Right hindlimb (tissue), 1 donor: ENCODE measurements around the gene MYO1G.
"Not testable (repeated sequence)": the region's sequence is repeated elsewhere in the genome, so short reads cannot be mapped to it uniquely, and the experiment has no call there.

ENCODE experiments used
- DNase-seq: peaks from one replicate; pipeline ENCODE4 v3.0.0-alpha.2; 2018

MYO1G gene

DNA sequence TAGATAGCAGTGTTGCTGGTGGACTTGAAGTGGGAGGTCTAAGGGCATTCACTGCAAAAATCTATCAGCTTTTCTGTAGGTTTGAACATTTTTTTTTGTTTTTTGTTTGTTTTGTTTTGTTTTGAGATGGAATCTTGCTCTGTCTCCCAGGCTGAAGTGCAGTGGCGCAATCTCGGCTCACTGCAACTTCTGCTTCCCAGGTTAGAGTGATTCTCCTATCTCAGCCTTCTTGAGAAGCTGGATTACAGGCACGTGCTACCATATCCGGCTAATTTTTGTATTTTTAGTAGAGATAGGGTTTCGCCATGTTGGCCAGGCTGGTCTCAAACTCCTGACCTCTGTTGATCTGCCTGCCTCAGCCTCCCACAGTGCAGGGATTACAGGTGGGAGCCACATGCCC, 44.3 kb downstream of the MYO1G start:
- not testable (repeated sequence) for DNase-seq

DNA sequence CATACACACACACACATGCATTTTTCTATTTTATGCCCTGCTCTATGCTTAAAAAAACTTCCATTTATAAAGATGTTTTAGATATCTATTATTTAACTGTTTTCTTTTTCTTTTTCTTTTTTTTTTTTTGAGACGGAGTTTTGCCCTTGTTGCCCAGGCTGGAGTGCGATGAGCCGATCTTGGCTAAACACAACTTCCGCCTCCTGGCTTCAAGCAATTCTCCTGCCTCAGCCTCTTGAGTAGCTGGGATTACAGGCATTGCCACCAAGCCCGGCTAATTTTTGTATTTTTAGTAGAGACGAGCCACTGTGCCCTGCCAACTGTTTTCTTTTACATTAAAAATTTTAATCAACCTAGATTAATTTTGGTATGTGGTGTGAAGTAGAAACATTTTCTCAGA, 47.9 kb downstream of the MYO1G start:
- no peak for DNase-seq

DNA sequence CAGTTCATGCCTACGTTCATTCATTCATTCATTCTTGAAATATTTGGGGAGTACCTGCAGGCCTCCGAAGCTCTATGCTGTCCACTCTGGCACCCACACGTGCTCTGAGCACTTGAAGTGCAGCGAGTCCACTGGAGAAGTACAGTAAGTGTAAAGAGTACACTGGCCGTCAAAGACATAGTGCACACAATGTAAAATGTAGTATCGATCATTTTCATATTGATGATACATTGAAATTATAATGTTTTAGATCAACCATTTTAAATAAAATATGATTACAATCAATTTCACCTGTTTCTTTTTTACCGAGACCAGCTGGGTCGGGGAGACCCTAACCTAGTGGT, 56.5 kb downstream of the MYO1G start:
- DNase-seq, result no peak

DNA sequence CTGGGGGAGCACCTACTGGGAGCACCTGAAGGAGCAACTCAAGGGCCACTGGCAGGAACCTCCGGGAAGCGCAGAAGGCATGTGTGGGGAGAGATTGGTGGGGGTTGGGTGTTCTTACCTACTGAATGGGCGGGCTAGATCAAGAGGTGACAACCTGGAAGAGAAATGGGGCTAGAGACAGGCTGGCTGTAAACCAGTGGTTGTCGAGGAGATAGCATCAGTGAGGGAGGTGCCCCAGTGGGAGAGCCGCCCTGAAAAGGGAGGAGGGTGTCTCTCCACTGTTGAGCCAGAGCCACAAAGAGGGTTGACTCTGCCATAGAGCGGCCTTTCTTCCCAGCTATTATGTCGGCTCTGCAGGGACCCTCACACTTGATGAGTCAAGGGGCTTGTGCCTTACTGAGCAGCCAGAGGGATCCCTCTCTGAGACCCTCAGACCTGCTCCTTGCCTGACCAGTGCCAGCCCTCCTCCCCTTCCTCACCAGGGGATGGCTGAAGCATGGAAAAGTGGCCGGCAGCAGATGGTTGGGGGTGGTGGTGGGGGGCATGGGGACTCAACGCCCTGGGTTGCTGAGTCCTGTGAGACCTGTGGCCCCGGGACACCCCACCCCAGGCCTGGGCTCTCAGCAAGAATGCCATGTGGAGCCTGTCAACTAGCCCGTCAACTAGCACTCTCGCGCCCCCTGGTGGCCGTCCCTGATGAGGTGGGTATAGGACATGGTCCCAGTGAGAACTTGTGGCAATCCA, 57.0 kb downstream of the MYO1G start:
- peak; percentile 76 for DNase-seq

DNA sequence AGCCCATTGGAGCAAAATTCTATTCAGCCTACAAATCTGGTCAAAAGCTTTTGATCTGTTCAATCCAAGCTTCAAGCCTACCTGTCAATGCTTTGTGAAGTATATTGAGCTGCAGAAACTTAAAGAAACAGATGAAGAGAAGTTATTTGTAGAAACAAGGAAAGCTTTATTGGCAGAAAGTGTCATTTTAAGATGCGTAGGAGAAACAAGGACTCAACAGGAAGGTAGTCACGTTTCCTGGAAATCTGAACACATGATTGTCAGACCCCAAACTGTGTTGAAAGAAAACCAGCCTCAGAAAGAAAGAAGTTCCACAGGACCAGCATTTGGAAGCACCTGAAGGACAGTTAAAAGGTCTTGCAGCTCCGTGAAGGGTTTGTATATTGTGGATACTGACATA, 58.7 kb downstream of the MYO1G start:
- no peak for DNase-seq

GRCh38 chr7:44918029-44918428, 60.8 kb downstream of the MYO1G start:
- DNase-seq, result no peak

DNA sequence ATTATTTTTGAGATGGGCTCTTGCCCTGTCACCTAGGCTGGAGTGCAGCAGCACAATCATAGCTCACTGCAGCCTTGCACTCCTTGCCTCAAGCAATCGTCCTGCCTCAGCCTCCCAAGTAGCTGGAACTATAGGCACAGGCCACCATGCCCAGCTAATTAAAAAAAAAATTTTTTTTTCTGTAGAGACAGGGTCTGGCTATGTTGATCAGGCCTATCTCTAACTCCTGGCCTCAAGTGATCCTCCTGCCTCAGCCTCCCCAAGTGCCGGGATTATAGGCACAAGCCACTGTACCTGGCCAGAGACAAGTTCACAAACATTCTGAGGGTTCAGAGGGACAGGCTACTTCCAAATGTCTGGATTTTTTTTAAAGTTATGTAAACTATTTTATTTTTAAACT, 61.4 kb downstream of the MYO1G start:
- no peak for DNase-seq

GRCh38 chr7:44914992-44915607, 63.7 kb downstream of the MYO1G start:
- DNase-seq, result no peak

- DNase-seq, result no peak
These were observed 66.0 kb downstream of the MYO1G start for GRCh38 chr7:44912775-44913347.
